Lower lobe of right lung (tissue), 2 donors: Measurements from ENCODE around the gene SLC35B4. TPM values are rescaled to one million over a fixed set of nuclear protein-coding genes. Genes with fewer than 3 reads are reported as not detected.

Experiments used
- ATAC-seq, 2 donors: fragments of 200-7000 bp; cut with Tn5 transposase; one replicate each; pipeline ENCODE4 v1.9.1; 2020 to 2022; ENCODE audit warnings: mild to moderate bottlenecking in 2 of 2, moderate library complexity in 2 of 2
- DNase-seq: peaks from one replicate; pipeline ENCODE4 v3.0.0-alpha.2; 2020
- H3K27ac ChIP-seq: fragments of 200-600 bp; one replicate; pipeline ENCODE4 v1.8.0; 2022
- H3K27me3 ChIP-seq: fragments of 200-600 bp; one replicate; pipeline ENCODE4 v1.8.0; 2022; ENCODE audit warnings: low read depth
- H3K36me3 ChIP-seq: fragments of 200-600 bp; one replicate; pipeline ENCODE4 v1.8.0; 2022; ENCODE audit warnings: mild to moderate bottlenecking
- H3K4me1 ChIP-seq: fragments of 200-600 bp; one replicate; pipeline ENCODE4 v1.8.0; 2022
- H3K4me3 ChIP-seq: fragments of 200-600 bp; one replicate; pipeline ENCODE4 v1.8.0; 2022; ENCODE audit warnings: mild to moderate bottlenecking
- H3K9me3 ChIP-seq: fragments of 200-600 bp; one replicate; pipeline ENCODE4 v1.8.0; 2022
- CTCF ChIP-seq: fragments of 200-600 bp; IDR thresholded peaks from one replicate; pipeline ENCODE4 v1.8.0; 2022; ENCODE audit warnings: antibody characterized with exemption, mild to moderate bottlenecking
- intact Hi-C: fragments of 100-400 bp; cut with DNase I; formaldehyde crosslinking; loops from one replicate; pipeline ENCODE4 v1.11.0; 2022
- total RNA-seq: library from RNA; stranded (reverse); fragmentation: NEBNext Ultra II Directional; extraction: Animal tissue kit (Norgen Biotek cat#: 25700); gene quantifications from one replicate; pipeline ENCODE4 v1.2.1, GENCODE V29; 2021
- donor health status: DM: no; HTN: yes; CAD: no; lungs with severe emphysema.

The SLC35B4 gene
- total RNA-seq, 1 donor from 2014 or later, result 12.2 TPM

GRCh38 chr7:134324107-134324506 is 7.4 kb upstream of the SLC35B4 start:
- Histone ChIP-seq H3K36me3 (no peaks in the 10 kb centered on the region), H3K4me3 (no peak overlapping the region), H3K27me3 (no peaks in the 10 kb centered on the region), H3K9me3 (no peaks in the 10 kb centered on the region), H3K27ac (no peak overlapping the region), H3K4me1 (no peaks in the 10 kb centered on the region)
- TF ChIP-seq CTCF, result no peak
- intact Hi-C loops, result no loop called here
- no peak for DNase-seq
- ATAC-seq, result no peak

- H3K9me3 ChIP-seq, result no peaks in the 10 kb centered on the region
- ATAC-seq, result no peak
Observed at GRCh38 chr7:134320201-134320600, 3.5 kb upstream of the SLC35B4 start.

DNA sequence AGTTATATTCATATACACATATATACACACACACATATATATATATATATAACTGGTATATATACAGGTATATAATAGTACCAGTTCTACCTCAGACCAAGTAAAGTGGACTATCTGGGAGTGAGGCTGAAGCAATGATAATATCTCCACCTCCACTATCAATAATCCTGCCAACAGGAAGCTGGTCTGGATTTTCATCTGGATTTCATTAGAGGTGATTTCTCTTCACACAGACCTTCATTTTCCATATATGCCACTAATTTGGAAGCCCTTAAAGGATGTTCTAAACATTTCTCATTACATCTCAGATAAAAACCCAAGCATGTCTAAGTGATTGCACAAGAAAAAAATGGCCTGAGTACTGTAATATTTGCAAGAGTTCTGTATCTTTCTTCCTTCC is 1.7 kb upstream of the SLC35B4 start:
- no peak overlapping the region for H3K4me3 ChIP-seq
- no peak for TF ChIP-seq CTCF
- H3K27ac ChIP-seq, result no peak overlapping the region
- no peaks in the 10 kb centered on the region for H3K9me3 ChIP-seq
- DNase-seq (no peak), ATAC-seq (no peak)
- H3K36me3 ChIP-seq, result no peaks in the 10 kb centered on the region
- intact Hi-C loops, result no loop called here
- no peaks in the 10 kb centered on the region for H3K27me3 ChIP-seq
- H3K4me1 ChIP-seq, result peaks cover 9% of the 10 kb centered on the region

More at GRCh38 chr7:134320201-134320600, 3.5 kb upstream of the SLC35B4 start:
- Histone ChIP-seq H3K4me3 (no peak overlapping the region), H3K4me1 (peaks cover 9% of the 10 kb centered on the region), H3K27ac (no peak overlapping the region), H3K36me3 (no peaks in the 10 kb centered on the region), H3K27me3 (no peaks in the 10 kb centered on the region)
- no peak for DNase-seq
- no peak for TF ChIP-seq CTCF
- intact Hi-C loops, result no loop called here

DNA sequence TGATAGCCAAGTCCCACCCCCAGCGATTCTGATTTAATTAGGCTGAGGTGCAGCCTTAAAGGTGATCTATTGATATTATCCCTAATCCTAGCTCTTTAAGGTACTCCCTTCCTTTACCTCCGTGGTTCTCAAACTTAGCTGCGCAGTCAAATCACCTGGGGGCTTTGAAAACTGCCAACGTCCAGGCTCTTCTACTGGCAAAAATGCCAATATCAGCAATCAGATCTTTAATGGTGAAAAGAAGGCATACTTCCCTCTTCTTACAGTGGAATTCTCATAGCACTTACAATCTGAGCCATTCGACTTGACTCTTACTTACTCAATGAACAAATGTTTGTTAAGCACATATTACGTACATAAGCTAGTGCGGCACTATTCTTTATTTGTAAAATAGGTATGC is 704 bp upstream of the SLC35B4 start:
- no peak for DNase-seq
- intact Hi-C loops, result no loop called here
- Histone ChIP-seq H3K27ac (peak overlapping the region; percentile 88), H3K27me3 (no peaks in the 10 kb centered on the region), H3K4me3 (peak overlapping the region; percentile 99), H3K9me3 (no peaks in the 10 kb centered on the region), H3K4me1 (peaks cover 9% of the 10 kb centered on the region), H3K36me3 (no peaks in the 10 kb centered on the region)
- no peak for TF ChIP-seq CTCF
- ATAC-seq, result no peak

- Histone ChIP-seq H3K4me3 (peak overlapping the region; percentile 99), H3K9me3 (no peaks in the 10 kb centered on the region), H3K36me3 (no peaks in the 10 kb centered on the region), H3K4me1 (peaks cover 9% of the 10 kb centered on the region), H3K27me3 (no peaks in the 10 kb centered on the region), H3K27ac (peak overlapping the region; percentile 88)
- DNase-seq (no peak), ATAC-seq (peak in 1 of 2 donors; percentile 51)
- intact Hi-C loops, result no loop called here
- TF ChIP-seq CTCF, result no peak
Observed at GRCh38 chr7:134315679-134316538, 821 bp downstream of the SLC35B4 start.
